Stomach smooth muscle (tissue), 2 donors: Measurements from ENCODE around the gene AIP.

Source experiments
- H3K27ac ChIP-seq: one replicate; pipeline ENCODE4 v1.7.0; 2013; ENCODE audit warnings: mild to moderate bottlenecking, low read length, inconsistent platforms
- H3K27me3 ChIP-seq, 2 donors: one replicate each; pipeline ENCODE4 v1.7.0; 2013; ENCODE audit warnings: low read length in 2 of 2; ENCODE audit not compliant: insufficient read depth in 2 of 2, control insufficient read depth in 1 of 2
- H3K36me3 ChIP-seq, 2 donors: one replicate each; pipeline ENCODE4 v1.7.0; 2013; ENCODE audit warnings: low read length in 2 of 2; ENCODE audit not compliant: control insufficient read depth in 2 of 2, insufficient read depth in 2 of 2
- H3K4me1 ChIP-seq: one replicate; pipeline ENCODE4 v1.7.0; 2013; ENCODE audit warnings: low read length; ENCODE audit not compliant: control insufficient read depth, insufficient read depth
- H3K4me3 ChIP-seq, 2 donors: one replicate each; pipeline ENCODE4 v1.7.0; 2013; ENCODE audit warnings: low read length in 2 of 2
- H3K9ac ChIP-seq, 2 donors: one replicate each; pipeline ENCODE4 v1.7.0; 2013; ENCODE audit warnings: low read length in 2 of 2, mild to moderate bottlenecking in 1 of 2
- H3K9me3 ChIP-seq, 2 donors: one replicate each; pipeline ENCODE4 v1.7.0; 2013; ENCODE audit warnings: low read length in 2 of 2; ENCODE audit not compliant: control insufficient read depth in 2 of 2
- donor health status: healthy.
- donor health status: Pancreatic carcinoma.

Gene AIP

GRCh38 chr11:67495234-67496005, 12.6 kb downstream of the AIP start:
- Histone ChIP-seq H3K4me3 (no peak overlapping the region), H3K4me1 (peaks cover 6% of the 10 kb centered on the region), H3K27ac (no peak overlapping the region), H3K27me3 (no peaks in the 10 kb centered on the region), H3K36me3 (peaks cover 0 to 8% of the 10 kb centered on the region in 2 donors), H3K9ac (no peak overlapping the region), H3K9me3 (no peaks in the 10 kb centered on the region)

- H3K4me1 ChIP-seq: peaks cover 6% of the 10 kb centered on the region
- no peak overlapping the region for H3K27ac ChIP-seq
- H3K36me3 ChIP-seq: peaks cover 0 to 5% of the 10 kb centered on the region in 2 donors
- no peak overlapping the region for H3K4me3 ChIP-seq
- no peak overlapping the region for H3K9ac ChIP-seq
- no peaks in the 10 kb centered on the region for H3K27me3 ChIP-seq
- H3K9me3 ChIP-seq: no peaks in the 10 kb centered on the region
These were observed 13.3 kb downstream of the AIP start for GRCh38 chr11:67496113-67496512.

GRCh38 chr11:67497656-67498291, 14.9 kb downstream of the AIP start:
- peaks cover 0 to 2% of the 10 kb centered on the region in 2 donors for H3K36me3 ChIP-seq
- peaks cover 5 to 9% of the 10 kb centered on the region in 2 donors for H3K27me3 ChIP-seq
- no peak overlapping the region for H3K27ac ChIP-seq
- H3K9ac ChIP-seq: no peak overlapping the region
- H3K4me3 ChIP-seq: no peak overlapping the region
- H3K9me3 ChIP-seq: no peaks in the 10 kb centered on the region
- H3K4me1 ChIP-seq: no peaks in the 10 kb centered on the region

- no peaks in the 10 kb centered on the region for H3K9me3 ChIP-seq
- H3K4me3 ChIP-seq: no peak overlapping the region
- no peak overlapping the region for H3K9ac ChIP-seq
- no peak overlapping the region for H3K27ac ChIP-seq
- H3K4me1 ChIP-seq: peaks cover under 1% of the 10 kb centered on the region
- peaks cover 7 to 17% of the 10 kb centered on the region in 2 donors for H3K27me3 ChIP-seq
- H3K36me3 ChIP-seq: peaks cover 0 to 2% of the 10 kb centered on the region in 2 donors
These were observed 15.7 kb downstream of the AIP start for GRCh38 chr11:67498544-67498972.

- H3K4me1 ChIP-seq: peaks cover 12% of the 10 kb centered on the region
- H3K4me3 ChIP-seq: no peak overlapping the region
- no peak overlapping the region for H3K27ac ChIP-seq
- H3K9me3 ChIP-seq: no peaks in the 10 kb centered on the region
- H3K9ac ChIP-seq: no peak overlapping the region
- peaks cover 7 to 28% of the 10 kb centered on the region in 2 donors for H3K27me3 ChIP-seq
- peaks cover 0 to 2% of the 10 kb centered on the region in 2 donors for H3K36me3 ChIP-seq
These were observed 17.1 kb downstream of the AIP start for GRCh38 chr11:67499808-67500483.

GRCh38 chr11:67500484-67500821, 17.6 kb downstream of the AIP start:
- H3K36me3 ChIP-seq: peaks cover 0 to 2% of the 10 kb centered on the region in 2 donors
- H3K9me3 ChIP-seq: no peaks in the 10 kb centered on the region
- peaks cover 7 to 29% of the 10 kb centered on the region in 2 donors for H3K27me3 ChIP-seq
- no peak overlapping the region for H3K27ac ChIP-seq
- H3K4me1 ChIP-seq: peaks cover 14% of the 10 kb centered on the region
- H3K4me3 ChIP-seq: no peak overlapping the region
- H3K9ac ChIP-seq: no peak overlapping the region

- peaks cover 21% of the 10 kb centered on the region for H3K4me1 ChIP-seq
- no peak overlapping the region for H3K9ac ChIP-seq
- H3K36me3 ChIP-seq: peaks cover 0 to 2% of the 10 kb centered on the region in 2 donors
- no peaks in the 10 kb centered on the region for H3K9me3 ChIP-seq
- no peak overlapping the region for H3K27ac ChIP-seq
- H3K4me3 ChIP-seq: no peak overlapping the region
- H3K27me3 ChIP-seq: peaks cover 7 to 29% of the 10 kb centered on the region in 2 donors
These were observed 18.2 kb downstream of the AIP start for GRCh38 chr11:67500831-67501715.

GRCh38 chr11:67501854-67502253, 19.0 kb downstream of the AIP start:
- peaks cover 28% of the 10 kb centered on the region for H3K4me1 ChIP-seq
- peaks cover 0 to 2% of the 10 kb centered on the region in 2 donors for H3K36me3 ChIP-seq
- H3K9ac ChIP-seq: no peak overlapping the region
- no peaks in the 10 kb centered on the region for H3K9me3 ChIP-seq
- no peak overlapping the region for H3K4me3 ChIP-seq
- peaks cover 7 to 29% of the 10 kb centered on the region in 2 donors for H3K27me3 ChIP-seq
- H3K27ac ChIP-seq: no peak overlapping the region

- Histone ChIP-seq H3K4me3 (no peak overlapping the region), H3K27ac (no peak overlapping the region), H3K9ac (no peak overlapping the region), H3K4me1 (peaks cover 34% of the 10 kb centered on the region), H3K27me3 (peaks cover 7 to 29% of the 10 kb centered on the region in 2 donors), H3K9me3 (no peaks in the 10 kb centered on the region), H3K36me3 (peaks cover 0 to 2% of the 10 kb centered on the region in 2 donors)
These were observed 19.6 kb downstream of the AIP start for GRCh38 chr11:67502328-67502979.
